Ectodermal cell (in vitro differentiated cells): ENCODE measurements around the gene SFXN4.

Experiments used
- H3K27ac ChIP-seq: 2 replicates; pipeline ENCODE4 v1.7.0; 2013; ENCODE audit warnings: mild to moderate bottlenecking, low read depth, low read length; ENCODE audit not compliant: insufficient read depth, poor library complexity, severe bottlenecking
- H3K27me3 ChIP-seq: 2 replicates; pipeline ENCODE4 v1.7.0; 2013; ENCODE audit warnings: mild to moderate bottlenecking, low read length; ENCODE audit not compliant: insufficient read depth, control insufficient read depth, poor library complexity, severe bottlenecking
- H3K36me3 ChIP-seq: one replicate; pipeline ENCODE4 v1.7.0; 2013; ENCODE audit warnings: low read length; ENCODE audit not compliant: control insufficient read depth, insufficient read depth
- H3K4me1 ChIP-seq: one replicate; pipeline ENCODE4 v1.7.0; 2013; ENCODE audit warnings: low read length; ENCODE audit not compliant: control insufficient read depth, insufficient read depth
- H3K4me3 ChIP-seq: 2 replicates; pipeline ENCODE4 v1.7.0; 2013; ENCODE audit warnings: low read depth, low read length, control low read depth; ENCODE audit not compliant: insufficient read depth
- H3K9me3 ChIP-seq: 2 replicates; pipeline ENCODE4 v1.7.0; 2013; ENCODE audit warnings: mild to moderate bottlenecking, low read length, moderate library complexity; ENCODE audit not compliant: control insufficient read depth
- WGBS, 2 experiments: methylation state at CpG; one replicate each; pipeline ENCODE4 v1.1.7; 2013; ENCODE audit warnings: missing lambda C conversion rate in 2 of 2; 5-methylcytosine and 5-hydroxymethylcytosine counted together

Gene SFXN4

GRCh38 chr10:119129721-119130120, 35.8 kb downstream of the SFXN4 start:
- no peaks in the 10 kb centered on the region for H3K27me3 ChIP-seq
- 92 to 98% methylated on average over 3 of the region's 4 CpGs for WGBS, 2 experiments
- no peak overlapping the region for H3K4me3 ChIP-seq
- peaks cover 55% of the 10 kb centered on the region for H3K36me3 ChIP-seq
- no peak overlapping the region for H3K27ac ChIP-seq
- H3K4me1 ChIP-seq, result no peaks in the 10 kb centered on the region
- H3K9me3 ChIP-seq, result no peaks in the 10 kb centered on the region

DNA sequence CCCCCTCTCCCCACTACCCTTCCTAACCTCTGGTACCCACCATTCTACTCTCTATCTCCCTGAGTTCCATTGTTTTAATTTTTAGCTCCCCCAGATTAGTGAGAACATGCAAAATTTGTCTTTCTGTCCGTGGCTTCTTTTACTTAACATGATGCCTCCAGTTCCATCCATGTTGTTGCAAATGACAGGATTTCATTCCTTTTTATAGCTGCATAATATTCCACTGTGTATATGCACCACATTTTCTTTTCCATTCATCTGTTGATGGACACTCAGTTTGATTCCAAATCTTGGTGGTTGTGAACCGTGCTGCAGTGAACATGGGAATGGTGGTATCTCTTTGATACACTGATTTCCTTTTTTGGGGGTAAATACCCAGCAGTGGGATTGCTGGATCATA, 39.6 kb downstream of the SFXN4 start:
- Histone ChIP-seq H3K9me3 (no peaks in the 10 kb centered on the region), H3K27me3 (no peaks in the 10 kb centered on the region), H3K4me1 (no peaks in the 10 kb centered on the region), H3K4me3 (no peak overlapping the region), H3K27ac (no peak overlapping the region), H3K36me3 (peaks cover 56% of the 10 kb centered on the region)
- 95 to 98% methylated on average over 2 of the region's 2 CpGs for WGBS, 2 experiments

- WGBS, 2 experiments, result 83 to 91% methylated on average over 2 of the region's 2 CpGs
These were observed 44.6 kb downstream of the SFXN4 start for GRCh38 chr10:119120875-119121274.

DNA sequence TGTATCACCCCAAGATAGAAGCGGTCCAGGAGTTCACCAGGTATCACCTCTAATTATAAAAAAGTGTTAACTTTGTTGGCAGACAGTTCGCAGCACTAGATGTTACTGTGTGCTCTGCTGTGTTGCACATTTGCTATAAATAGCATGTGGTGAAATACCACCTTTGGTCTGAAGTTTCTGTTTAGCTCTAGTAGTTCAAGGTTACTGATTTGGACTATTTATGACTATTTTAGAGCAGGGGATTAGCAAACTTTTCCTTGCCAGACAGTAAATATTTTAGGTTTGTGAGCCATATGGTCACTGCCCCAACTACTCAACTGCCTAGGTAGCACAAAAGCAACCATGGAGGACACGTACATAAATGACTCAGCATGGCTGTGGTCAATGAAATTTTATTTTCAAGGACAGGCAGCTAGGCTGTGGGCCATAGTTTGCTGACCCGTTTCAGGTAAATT, 45.1 kb downstream of the SFXN4 start:
- H3K36me3 ChIP-seq, result peaks cover 29% of the 10 kb centered on the region
- no peaks in the 10 kb centered on the region for H3K4me1 ChIP-seq
- H3K9me3 ChIP-seq, result no peaks in the 10 kb centered on the region
- 97 to 99% methylated on average over 3 to 4 of the region's 4 CpGs for WGBS, 2 experiments
- H3K27ac ChIP-seq, result no peak overlapping the region
- H3K27me3 ChIP-seq, result no peaks in the 10 kb centered on the region
- H3K4me3 ChIP-seq, result no peak overlapping the region

More at GRCh38 chr10:119120875-119121274, 44.6 kb downstream of the SFXN4 start:
- H3K36me3 ChIP-seq, result peaks cover 31% of the 10 kb centered on the region
- no peak overlapping the region for H3K4me3 ChIP-seq
- no peaks in the 10 kb centered on the region for H3K27me3 ChIP-seq
- H3K9me3 ChIP-seq, result no peaks in the 10 kb centered on the region
- H3K4me1 ChIP-seq, result no peaks in the 10 kb centered on the region
- H3K27ac ChIP-seq, result no peak overlapping the region

DNA sequence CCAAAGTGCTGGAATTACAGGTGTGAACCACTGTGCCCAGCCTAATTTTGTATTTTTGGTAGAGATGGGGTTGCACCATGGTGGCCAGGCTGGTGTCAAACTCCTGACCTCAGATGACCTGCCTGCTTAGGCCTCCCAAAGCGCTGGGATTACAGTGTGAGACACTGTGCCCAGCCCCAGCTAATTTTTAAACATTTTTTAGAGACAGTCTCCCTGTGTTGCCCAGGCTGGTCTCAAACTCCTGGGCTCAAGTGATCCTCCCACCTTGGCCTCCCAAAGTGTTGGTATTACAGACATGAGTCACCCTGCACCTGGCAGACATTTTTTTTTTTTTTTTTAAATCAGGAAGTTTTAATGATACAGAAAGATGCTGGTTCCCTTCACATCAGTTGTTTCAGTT, 46.1 kb downstream of the SFXN4 start:
- Histone ChIP-seq H3K4me1 (no peaks in the 10 kb centered on the region), H3K27me3 (no peaks in the 10 kb centered on the region), H3K36me3 (peaks cover 37% of the 10 kb centered on the region), H3K4me3 (no peak overlapping the region), H3K9me3 (no peaks in the 10 kb centered on the region), H3K27ac (no peak overlapping the region)
- 88 to 89% methylated on average over 1 of the region's 1 CpG for WGBS, 2 experiments

- no peak overlapping the region for H3K27ac ChIP-seq
- peaks cover 43% of the 10 kb centered on the region for H3K36me3 ChIP-seq
- H3K9me3 ChIP-seq, result no peaks in the 10 kb centered on the region
- no peaks in the 10 kb centered on the region for H3K4me1 ChIP-seq
- H3K4me3 ChIP-seq, result no peak overlapping the region
- 89 to 92% methylated on average over 5 of the region's 5 CpGs for WGBS, 2 experiments
- H3K27me3 ChIP-seq, result no peaks in the 10 kb centered on the region
These were observed 47.3 kb downstream of the SFXN4 start for GRCh38 chr10:119118231-119118630.

DNA sequence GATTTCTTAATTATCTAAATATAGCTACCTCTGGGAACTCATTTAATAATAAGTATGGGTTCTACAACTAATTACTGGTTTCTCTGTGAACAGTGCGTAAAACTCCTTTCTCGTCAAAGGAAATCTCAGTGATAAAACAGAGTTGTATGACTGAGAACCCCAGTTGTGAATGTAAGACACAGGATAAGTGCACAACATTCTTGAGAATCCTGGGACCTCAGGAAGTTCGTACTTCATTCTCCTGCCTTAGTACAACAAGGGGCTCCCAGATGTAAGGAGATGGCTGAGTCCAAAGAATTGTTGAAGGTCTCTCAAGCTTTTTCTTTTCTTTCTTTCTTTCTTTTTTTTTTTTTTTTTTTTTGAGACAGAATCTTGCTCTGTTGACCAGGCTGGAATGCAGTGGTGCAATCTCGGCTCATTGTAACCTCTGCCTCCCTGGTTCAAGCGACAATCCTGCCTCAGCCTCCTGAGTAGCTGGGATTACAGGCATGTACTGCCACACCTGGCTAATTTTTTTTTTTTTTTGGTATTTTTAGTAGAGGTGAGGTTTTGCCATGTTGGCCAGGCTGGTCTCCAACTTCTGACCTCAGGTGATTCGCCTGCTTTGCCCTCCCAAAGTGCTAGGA, 49.1 kb downstream of the SFXN4 start:
- Histone ChIP-seq H3K27ac (no peak overlapping the region), H3K36me3 (peaks cover 39% of the 10 kb centered on the region), H3K27me3 (no peaks in the 10 kb centered on the region), H3K4me1 (no peaks in the 10 kb centered on the region), H3K9me3 (no peaks in the 10 kb centered on the region), H3K4me3 (no peak overlapping the region)
- 94 to 97% methylated on average over 6 of the region's 6 CpGs for WGBS, 2 experiments

DNA sequence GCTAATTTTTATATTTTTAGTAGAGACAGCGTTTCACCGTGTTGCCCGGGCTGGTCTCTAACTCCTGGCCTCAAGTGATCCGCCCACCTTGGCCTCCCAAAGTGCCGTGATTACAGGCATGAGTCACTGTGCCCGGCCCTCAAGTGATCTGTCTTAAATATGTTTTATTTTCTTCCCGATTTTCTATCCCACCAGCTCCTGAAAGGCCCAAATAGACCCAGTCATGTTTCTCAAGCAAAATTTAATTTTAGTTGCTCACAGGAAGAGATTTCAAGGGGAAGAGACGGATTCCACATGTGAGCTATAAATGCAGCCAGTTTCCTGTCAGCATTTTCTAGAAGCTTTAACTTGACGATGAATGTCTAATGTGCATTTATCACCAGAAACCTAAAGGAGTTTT, 49.6 kb downstream of the SFXN4 start:
- no peak overlapping the region for H3K4me3 ChIP-seq
- no peaks in the 10 kb centered on the region for H3K4me1 ChIP-seq
- no peaks in the 10 kb centered on the region for H3K27me3 ChIP-seq
- H3K36me3 ChIP-seq, result peaks cover 39% of the 10 kb centered on the region
- H3K9me3 ChIP-seq, result no peaks in the 10 kb centered on the region
- 94 to 95% methylated on average over 9 of the region's 9 CpGs for whole genome bisulfite sequencing, 2 experiments
- H3K27ac ChIP-seq, result no peak overlapping the region

DNA sequence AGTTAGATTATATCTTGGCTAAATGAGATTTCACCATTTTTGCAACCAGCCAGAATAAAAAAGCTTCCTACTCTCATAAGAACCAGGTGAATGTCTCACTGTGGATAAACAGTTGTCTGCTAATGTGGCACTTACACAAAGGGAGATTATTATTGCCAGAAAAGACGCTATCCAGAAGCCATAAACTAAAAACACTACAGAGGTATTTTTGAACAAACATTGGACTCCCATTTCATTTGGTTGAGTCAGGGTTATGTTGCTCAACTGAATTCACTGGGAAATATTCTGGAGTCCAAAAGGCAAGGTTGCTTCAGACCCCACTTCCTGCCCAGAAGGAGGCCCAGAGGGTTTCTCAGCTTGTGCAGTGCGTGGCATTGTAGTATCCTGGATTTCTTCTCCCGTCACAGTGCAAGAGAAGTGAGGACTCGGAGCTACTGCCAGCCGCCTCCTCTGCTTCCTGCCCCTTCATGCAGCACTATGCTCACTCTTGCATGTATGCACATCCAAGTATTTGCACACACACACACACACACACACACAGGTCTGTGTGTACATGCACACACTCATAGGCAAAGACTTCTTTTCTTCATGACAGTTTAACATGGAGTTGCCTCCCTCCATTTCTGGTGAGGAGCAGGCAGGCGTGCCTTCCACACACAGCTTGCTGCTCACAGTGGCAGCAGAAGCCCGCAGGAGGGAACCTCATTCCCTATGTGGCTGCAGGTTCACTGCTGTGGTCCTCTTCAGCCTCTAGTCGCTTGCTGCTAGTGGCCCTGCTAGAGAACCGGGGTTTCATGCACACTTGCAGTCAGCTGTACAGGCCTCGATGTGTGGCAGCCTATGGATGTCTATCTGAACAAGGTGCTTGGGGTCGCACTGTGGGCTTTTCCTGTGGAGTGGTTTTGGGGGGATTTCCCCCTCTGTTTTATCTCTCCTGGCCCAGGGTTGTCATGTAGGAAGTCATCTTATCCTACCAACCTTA, 51.5 kb downstream of the SFXN4 start:
- Histone ChIP-seq H3K4me1 (no peaks in the 10 kb centered on the region), H3K36me3 (peaks cover 43% of the 10 kb centered on the region), H3K27ac (no peak overlapping the region), H3K27me3 (no peaks in the 10 kb centered on the region), H3K4me3 (no peak overlapping the region), H3K9me3 (no peaks in the 10 kb centered on the region)
- WGBS, 2 experiments, result 94 to 96% methylated on average over 11 of the region's 11 CpGs

DNA sequence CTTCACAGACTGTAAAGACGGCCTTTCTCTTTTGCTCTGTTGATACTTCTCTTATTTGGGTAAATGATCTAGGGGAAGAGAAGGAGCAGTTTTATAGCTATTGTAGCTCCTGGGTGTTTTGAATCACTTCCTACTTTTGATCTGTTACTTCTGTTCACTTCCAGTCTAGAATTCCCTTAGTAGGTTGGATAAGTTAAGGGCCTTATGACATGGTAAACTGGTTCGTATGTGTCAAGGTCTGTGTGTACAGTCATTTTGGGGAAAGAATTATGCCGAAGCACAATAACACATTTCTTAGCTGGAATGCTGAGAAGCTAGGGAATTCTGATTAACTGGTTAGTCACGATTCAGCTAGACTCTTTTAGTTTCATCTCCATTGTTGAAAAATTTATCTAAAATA, 53.5 kb downstream of the SFXN4 start:
- Histone ChIP-seq H3K36me3 (peaks cover 43% of the 10 kb centered on the region), H3K27ac (no peak overlapping the region), H3K9me3 (no peaks in the 10 kb centered on the region), H3K4me3 (no peak overlapping the region), H3K4me1 (no peaks in the 10 kb centered on the region), H3K27me3 (no peaks in the 10 kb centered on the region)
- WGBS, 2 experiments, result 91 to 97% methylated on average over 4 of the region's 4 CpGs
